Kidney epithelial cell (primary cell): Measurements from ENCODE around the gene MUC2. TPM values are rescaled to one million over a fixed set of nuclear protein-coding genes. Genes with fewer than 3 reads are reported as not detected.

Source experiments
- DNase-seq: peaks from one replicate; pipeline ENCODE4 v3.0.0-alpha.2; 2010; ENCODE audit warnings: low read depth
- H3K27me3 ChIP-seq: 2 replicates; pipeline ENCODE4 v1.6.0; 2011; ENCODE audit warnings: low read length; ENCODE audit not compliant: control insufficient read depth, insufficient read depth
- H3K36me3 ChIP-seq: 2 replicates; pipeline ENCODE4 v1.5.1; 2011; ENCODE audit warnings: low read length; ENCODE audit not compliant: control insufficient read depth, insufficient read depth
- H3K4me3 ChIP-seq: 2 replicates; pipeline ENCODE4 v1.5.1; 2011; ENCODE audit warnings: low read depth, mild to moderate bottlenecking, control low read depth, low read length
- CTCF ChIP-seq: IDR thresholded peaks from 2 replicates; pipeline ENCODE4 v1.5.1; 2011; ENCODE audit warnings: mild to moderate bottlenecking, moderate library complexity, low read length, control low read depth, inconsistent platforms; ENCODE audit not compliant: insufficient read depth, poor library complexity, severe bottlenecking
- total RNA-seq: library from RNA; depleted of rRNA; stranded (reverse); fragments of >200 nt; gene quantifications from 2 replicates; pipeline ENCODE4 v1.2.3, GENCODE V29; 2015

Gene MUC2
- total RNA-seq, 1 donor from 2014 or later: not detected

GRCh38 chr11:1084561-1085439 lies 10.1 kb downstream of the MUC2 start:
- DNase-seq: no peak
- H3K36me3 ChIP-seq: no peaks in the 10 kb centered on the region
- no peak overlapping the region for H3K4me3 ChIP-seq
- TF ChIP-seq CTCF: no peak
- H3K27me3 ChIP-seq: peaks cover 2% of the 10 kb centered on the region

DNA sequence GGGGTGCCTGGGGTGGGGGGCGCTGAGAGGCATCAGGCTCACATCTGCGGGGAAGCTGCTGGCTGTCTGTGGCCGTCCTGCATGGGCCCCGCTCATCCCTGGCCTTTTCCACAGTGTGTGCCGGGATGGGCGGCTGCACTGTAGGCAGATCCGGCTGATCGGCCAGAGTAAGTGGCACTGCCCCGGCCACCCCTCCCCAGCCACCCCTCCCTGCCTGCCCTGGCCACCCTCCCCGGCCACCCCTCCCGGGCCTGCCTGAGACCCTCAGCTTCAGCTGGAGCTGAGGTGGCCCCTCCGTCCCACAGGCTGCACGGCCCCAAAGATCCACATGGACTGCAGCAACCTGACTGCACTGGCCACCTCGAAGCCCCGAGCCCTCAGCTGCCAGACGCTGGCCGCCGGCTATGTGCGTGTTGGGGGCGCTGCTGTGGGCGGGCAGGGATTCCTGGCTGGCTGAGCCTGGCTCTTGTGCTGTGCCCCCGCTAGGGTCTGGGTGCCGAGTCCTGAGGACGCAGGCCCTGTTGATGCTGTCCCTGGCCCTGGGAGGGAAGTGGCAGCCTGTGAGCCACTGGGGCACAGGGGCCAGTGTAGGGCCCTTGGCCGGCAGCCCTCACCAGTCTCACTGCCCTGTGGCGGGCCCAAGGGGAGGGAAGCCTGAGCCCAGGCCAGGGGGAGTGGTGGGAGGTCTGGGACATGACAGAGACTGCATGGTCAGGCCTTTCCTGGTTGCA lies 10.9 kb downstream of the MUC2 start:
- H3K27me3 ChIP-seq: peaks cover 2% of the 10 kb centered on the region
- H3K36me3 ChIP-seq: no peaks in the 10 kb centered on the region
- no peak overlapping the region for H3K4me3 ChIP-seq
- no peak for TF ChIP-seq CTCF
- DNase-seq: no peak

DNA sequence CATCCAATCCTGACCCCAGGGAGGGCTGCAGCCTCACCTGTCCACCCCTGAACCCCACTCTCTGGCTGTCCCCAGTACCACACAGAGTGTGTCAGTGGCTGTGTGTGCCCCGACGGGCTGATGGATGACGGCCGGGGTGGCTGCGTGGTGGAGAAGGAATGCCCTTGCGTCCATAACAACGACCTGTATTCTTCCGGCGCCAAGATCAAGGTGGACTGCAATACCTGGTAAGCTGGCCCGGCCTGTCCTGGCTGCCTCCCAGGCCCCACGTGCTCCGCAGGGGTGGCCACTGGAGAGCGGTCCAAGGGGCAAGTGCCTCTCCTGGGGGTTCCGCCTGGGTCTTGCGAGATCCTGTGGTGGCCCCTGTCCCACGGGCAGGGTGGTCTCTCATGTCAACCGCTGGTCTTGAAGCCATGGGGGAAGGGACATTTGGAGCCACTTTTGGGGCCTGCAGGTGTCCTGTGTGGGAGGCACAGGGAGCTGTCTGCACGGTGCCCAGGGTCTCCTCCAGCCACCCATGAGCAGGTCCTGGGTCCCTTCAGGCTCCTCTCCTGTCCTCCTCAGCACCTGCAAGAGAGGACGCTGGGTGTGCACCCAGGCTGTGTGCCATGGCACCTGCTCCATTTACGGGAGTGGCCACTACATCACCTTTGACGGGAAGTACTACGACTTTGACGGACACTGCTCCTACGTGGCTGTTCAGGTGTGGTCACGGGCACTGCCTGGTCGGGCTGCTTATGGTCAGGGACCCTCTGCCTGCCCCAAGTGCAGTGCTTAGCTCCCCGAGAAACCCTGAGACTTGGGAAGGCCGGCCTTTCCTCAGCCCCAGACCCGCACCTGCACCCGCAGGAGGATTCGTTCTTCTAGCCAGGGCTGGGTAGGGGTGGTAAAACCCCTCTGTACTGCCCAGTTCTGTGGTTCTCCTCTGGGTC lies 11.8 kb downstream of the MUC2 start:
- TF ChIP-seq CTCF: no peak
- DNase-seq: no peak
- Histone ChIP-seq H3K4me3 (no peak overlapping the region), H3K36me3 (no peaks in the 10 kb centered on the region), H3K27me3 (peaks cover 2% of the 10 kb centered on the region)

GRCh38 chr11:1087279-1087960 lies 12.7 kb downstream of the MUC2 start:
- no peak for TF ChIP-seq CTCF

More at GRCh38 chr11:1087279-1087960, 12.7 kb downstream of the MUC2 start:
- no peak overlapping the region for H3K4me3 ChIP-seq
- no peaks in the 10 kb centered on the region for H3K36me3 ChIP-seq
- DNase-seq: no peak
- peaks cover 2% of the 10 kb centered on the region for H3K27me3 ChIP-seq
